HG03342 (cell line): ENCODE data around the gene NCAM2.

Source experiments
- ATAC-seq: cut with Tn5 transposase; IDR thresholded peaks from one replicate; pipeline ENCODE4 v1.9.1; 2021; ENCODE audit warnings: mild to moderate bottlenecking, moderate library complexity; ENCODE audit not compliant: unreplicated experiment

Gene NCAM2

GRCh38 chr21:20997636-20998455 is at the start of gene NCAM2:
TSS of gene NCAM2 (plus strand) at chr21:20998409.
- ATAC-seq, result no peak

GRCh38 chr21:20949884-20950283 is 48.3 kb upstream of the NCAM2 start:
- ATAC-seq, result no peak

GRCh38 chr21:20965816-20966215 is 32.4 kb upstream of the NCAM2 start:
- ATAC-seq, result no peak

DNA sequence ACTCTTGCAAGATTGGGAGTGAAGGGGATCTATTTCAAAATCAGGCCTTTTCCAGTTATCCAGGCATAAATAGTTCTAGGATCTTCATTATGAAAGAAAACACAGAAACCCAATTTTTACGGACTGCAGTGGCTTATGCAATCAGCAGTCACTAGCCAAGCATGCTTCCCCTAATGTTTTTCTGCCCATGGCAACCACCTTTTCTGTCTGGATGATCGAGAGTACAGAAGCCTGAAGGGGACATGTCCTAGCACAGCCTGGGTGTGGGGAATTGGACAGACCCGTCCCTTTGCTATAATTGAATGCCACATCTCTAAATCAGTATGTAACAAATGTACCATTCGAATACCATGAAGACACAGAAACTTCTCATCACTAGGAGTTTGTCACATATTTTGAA is 29.8 kb upstream of the NCAM2 start:
- ATAC-seq, result no peak

- no peak for ATAC-seq
Observed at GRCh38 chr21:20970691-20971090, 27.5 kb upstream of the NCAM2 start.

DNA sequence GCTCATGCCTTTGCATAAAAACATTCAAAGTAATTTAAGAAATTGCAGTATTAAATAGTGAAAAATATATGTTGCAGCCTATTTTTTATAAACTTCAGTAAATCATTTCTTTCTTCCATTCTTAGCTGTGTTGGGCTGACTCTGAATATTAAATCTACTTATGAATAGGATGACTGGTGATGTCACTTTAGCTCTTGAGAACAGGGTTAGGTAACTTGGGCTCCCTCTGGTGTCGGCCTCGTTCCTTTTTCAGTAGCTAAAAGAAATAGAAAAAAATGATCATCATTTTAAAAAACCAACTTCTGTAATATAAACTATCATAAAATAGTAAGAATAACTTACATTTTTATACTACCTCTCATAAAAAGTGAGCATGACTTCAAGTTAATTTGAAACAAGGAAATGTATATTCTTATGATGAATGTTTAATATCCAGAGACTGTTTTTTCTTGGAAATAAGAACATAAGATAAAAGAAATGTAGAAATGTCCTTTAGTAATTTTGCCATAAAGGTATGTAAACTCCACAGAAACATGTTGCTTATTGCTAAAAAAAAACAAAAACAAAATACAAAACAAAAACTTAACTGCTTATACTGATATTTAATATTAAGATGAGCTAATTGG is 26.8 kb upstream of the NCAM2 start:
- ATAC-seq, result no peak

- ATAC-seq, result no peak
Observed at GRCh38 chr21:20994790-20995189, 3.4 kb upstream of the NCAM2 start.

DNA sequence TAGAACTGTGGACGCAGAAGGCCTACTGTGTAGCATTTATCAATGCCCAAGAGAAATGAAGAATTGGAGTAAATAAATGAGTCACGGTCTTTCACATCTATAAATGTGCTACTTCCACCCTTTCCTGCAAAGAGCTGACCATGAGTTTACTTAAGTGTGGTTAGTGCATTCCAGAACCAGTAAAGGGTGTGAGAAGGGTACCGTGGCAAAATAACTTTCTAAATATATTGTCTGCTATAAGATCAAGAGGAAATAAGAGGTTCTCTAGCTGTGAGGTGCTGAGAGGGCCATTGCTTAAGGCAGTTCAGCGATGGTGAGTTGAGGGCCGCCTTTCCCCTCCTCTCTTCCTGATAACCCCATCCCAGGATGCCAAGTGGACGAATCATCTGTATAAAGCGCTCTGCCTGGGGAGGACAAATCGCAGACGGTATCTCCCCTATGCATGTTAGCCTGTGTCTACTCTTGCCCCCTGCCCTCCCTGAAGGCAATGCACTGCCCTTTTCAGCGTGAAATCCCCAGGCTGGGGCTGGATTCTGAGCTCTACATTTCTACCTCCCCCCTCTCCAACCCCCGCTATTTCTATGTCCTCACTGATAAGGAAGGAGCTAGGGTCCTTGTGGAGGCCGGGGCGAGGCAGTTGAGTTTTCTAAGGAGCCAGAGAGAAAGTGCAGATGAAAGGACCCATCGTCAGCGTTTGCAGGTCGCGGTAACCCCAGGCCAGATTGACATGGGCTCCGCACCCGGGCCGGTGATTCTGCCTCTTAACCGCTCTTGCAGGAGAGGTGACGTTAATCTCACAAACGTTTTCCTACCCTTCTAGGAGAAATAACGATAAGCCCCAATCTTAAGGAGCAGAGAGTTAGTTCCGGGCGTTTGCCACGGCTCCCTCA is 1.5 kb upstream of the NCAM2 start:
- no peak for ATAC-seq

DNA sequence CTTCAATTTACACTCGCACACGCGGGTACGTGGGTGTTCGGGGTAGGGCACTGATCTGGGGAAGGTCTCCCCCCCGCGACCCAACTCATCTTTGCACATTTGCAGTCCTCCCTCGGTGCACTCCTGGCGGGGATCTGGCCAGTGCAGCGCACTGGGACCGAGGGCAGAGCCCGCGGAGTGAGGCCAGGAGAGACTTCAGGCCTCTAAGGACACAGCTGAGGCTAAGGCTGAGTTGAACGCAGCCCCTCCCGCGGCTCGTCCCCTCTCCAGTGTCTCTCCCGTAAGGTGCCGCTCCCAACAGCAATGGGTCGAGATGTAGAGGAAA is 936 bp upstream of the NCAM2 start:
- no peak for ATAC-seq

GRCh38 chr21:20998456-20998789 is 214 bp downstream of the NCAM2 start:
- no peak for ATAC-seq

DNA sequence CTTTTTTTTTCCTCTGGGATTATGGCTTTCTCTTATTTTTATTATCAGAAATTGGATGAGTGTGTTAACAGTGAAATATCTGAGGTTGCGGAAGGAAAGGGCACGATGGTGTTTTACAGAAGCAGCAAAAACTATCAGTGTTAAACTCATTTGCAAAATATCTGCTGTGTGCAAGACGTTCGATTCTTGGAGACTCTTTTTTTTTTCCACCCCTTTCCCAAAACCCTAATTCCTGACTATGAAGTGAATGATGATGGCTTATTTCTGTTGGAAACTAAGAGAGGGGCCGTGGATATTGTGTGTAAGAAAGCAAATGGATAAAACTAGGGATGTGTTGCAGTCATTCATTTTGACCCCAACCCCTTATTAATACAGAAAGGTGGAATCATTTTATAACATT is 677 bp downstream of the NCAM2 start:
- ATAC-seq, result no peak

- ATAC-seq, result no peak
Observed at GRCh38 chr21:20999659-21000058, 1.4 kb downstream of the NCAM2 start.

DNA sequence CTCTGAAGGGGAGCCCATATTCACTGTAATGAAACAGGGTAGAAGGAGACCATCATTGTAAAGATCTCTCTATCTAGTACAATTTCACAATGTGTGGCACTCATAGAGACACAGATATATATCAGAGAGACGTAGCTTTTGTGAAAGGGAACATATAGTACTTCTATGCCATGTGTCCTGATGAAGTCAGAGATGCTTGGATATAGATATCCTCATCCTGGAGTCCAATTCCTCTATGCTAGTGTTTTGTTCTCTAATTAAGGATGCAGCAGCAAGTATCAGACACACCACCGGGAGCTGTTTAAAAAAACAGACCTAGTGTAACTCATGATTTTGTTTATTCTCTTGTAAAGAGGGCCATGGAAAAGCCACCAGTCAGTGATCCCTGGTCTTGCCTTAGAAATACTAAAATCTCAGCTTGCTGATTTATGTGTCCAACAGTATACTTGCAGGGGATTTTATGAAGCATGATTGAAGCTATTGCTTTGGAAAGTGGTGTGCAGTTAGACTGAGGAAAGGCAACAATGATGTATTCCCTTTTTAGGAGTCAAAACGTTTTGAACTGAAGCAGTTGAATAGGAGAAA is 2.5 kb downstream of the NCAM2 start:
- no peak for ATAC-seq

- ATAC-seq, result no peak
Observed at GRCh38 chr21:21001591-21002100, 3.4 kb downstream of the NCAM2 start.

DNA sequence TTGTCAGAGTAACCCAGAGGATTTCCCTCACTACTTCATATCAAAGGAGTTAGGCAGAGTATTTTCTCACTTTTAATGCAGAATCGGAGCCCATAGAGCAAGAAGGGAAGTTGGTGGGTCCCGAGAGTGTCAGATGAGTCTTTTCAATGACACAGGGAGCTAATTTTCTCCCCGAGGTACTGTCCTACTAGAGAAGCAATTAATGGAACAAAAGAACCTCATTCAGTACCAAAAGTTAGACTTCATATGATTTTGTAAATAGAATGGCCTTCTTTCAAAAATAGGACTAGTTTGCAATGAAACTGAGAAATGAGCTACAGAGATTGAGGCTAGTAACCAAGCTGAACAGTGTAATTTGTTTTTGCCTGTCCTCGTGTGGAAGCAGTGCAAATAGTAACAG is 3.9 kb downstream of the NCAM2 start:
- no peak for ATAC-seq

GRCh38 chr21:21003701-21004100 is 5.5 kb downstream of the NCAM2 start:
- no peak for ATAC-seq

- ATAC-seq, result no peak
Observed at GRCh38 chr21:21007606-21008005, 9.4 kb downstream of the NCAM2 start.

DNA sequence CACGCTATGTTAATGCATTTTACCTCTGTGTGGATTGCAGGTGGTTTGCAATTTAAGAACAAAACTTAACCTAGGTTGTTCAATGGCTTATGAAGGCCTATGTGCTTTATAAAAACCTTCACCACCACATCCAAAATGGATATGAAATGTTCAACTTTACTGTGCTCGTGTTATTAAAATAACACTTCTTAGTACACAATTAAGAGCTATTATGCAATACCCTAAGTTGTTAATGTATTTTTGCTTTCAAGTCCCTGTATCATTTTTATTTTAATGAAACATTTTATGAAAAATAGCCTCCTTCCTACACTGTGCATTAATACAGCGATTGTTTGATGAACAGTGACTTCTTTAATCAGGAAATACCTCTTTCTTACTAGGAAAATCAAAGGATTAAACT is 12.0 kb downstream of the NCAM2 start:
- no peak for ATAC-seq

DNA sequence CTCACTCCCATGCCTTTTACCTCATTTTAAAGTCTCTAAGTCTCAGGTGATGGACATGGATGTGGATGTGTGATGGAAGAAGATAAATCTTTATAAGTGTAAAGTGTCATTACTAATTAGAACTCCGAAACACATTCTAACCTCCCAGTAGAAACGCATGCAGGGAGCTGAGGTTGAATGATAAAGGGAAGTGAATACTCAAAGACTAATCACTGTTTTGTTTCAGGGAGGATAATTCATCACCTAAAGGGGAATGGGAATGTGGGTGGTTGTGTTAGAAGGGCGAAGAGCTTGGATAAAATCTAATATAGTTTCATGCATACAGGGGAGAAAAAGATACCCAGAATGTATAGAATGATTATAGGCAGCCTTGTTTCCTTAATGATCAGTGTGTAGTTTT is 12.5 kb downstream of the NCAM2 start:
- ATAC-seq, result no peak

- no peak for ATAC-seq
Observed at GRCh38 chr21:21018821-21019220, 20.6 kb downstream of the NCAM2 start.

- no peak for ATAC-seq
Observed at GRCh38 chr21:21019681-21020080, 21.5 kb downstream of the NCAM2 start.
